ENCODE results near the gene CYP27B1.

GRCh38 chr12:57729321-57729844 is 37.5 kb downstream of the CYP27B1 start:
- no peak for TF ChIP-seq CTCF (IDR thresholded peaks at IDR 0.05 in 8 of 11, conservative IDR thresholded peaks at IDR 0.05 in 3 of 11)
- no peak for TF ChIP-seq POLR2A (IDR thresholded peaks at IDR 0.05)
- TF ChIP-seq POLR2AphosphoS5 (IDR thresholded peaks at IDR 0.05) = no peak
